Activated CD8-positive, alpha-beta memory T cell treated with anti-CD3 and anti-CD28 coated beads for 48 hours (primary cell): ENCODE measurements around the gene GLRX3.

Source experiments
- DNase-seq, 3 experiments: peaks; one replicate each; pipeline ENCODE4 v3.0.0-alpha.2; 2020; ENCODE audit warnings: low read depth in 2 of 3, low spot score in 2 of 3

Gene GLRX3

DNA sequence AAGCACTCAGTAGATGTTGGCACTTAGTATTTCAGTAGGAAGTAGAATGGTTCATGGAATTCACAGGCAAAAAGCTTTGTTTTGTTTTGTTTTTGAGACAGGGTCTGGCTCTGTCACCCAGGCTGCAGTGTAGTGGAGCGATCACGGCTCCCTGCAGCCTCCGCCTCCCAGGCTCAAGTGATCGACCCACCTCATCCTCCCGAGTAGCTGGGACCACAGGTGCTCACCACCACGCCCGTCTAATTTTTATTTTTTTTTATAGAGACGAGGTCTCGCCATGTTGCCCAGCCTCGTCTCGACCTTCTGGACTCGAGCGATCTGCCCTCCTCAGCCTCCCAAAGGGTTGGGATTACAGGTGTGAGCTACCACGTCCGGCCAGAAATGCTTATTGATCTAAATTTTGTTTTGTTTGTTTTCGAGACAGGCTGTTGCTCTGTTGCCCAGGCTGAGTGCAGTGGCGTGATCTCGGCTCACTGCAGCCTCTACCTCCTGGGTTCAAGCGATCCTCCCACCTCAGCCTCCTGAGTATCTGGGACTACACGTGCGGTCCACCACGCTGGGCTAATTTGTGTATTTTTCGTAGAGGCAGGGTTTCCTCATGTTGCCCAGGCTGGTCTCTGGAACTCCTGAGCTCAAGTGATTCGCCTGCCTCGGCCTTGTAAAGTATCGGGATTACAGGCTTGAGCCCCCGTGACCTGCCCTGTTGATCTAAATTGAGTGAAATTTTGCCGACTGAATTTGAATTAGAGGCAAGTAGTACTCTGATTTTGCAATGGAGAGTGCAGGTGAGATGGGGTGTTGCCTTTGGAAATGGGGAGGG is 1.7 kb downstream of the GLRX3 start:
- DNase-seq = no peak

DNA sequence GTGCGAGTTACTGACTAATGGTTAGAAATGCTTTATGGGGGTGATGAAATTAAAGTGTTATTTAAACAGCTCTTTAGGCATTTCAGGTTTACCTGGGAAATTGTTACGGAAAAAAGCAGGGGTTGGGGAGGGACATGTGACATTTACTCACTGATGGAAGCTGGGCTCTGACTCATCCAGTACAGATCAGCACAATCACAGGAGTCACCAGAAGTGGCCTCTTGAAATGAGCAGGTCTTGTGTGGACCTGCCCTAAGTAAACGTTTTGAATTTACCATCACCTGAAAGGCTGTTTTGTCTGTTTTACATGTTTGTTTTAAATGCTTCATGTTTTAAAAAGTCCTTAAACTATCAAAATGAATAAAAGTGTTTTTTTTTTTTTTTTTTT is 2.3 kb downstream of the GLRX3 start:
- no peak for DNase-seq

DNA sequence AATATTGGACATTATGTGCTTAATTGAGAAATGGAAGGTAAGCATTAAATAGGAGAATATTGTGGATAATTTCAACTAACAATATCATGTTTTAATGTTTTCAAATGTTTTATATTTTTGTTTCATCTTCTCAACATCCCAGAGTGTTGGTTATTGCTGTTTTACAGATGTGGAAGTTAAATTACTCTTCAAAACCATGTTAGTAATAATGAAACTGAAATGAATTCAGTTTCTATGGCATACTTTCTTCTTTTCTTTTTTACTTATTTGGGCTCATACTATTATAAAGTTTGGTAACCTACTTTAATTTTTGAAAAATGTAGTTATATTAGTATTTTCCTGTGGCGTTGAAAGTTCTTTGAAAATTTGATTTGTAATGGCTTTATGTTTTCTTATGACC is 4.2 kb downstream of the GLRX3 start:
- DNase-seq = no peak

DNA sequence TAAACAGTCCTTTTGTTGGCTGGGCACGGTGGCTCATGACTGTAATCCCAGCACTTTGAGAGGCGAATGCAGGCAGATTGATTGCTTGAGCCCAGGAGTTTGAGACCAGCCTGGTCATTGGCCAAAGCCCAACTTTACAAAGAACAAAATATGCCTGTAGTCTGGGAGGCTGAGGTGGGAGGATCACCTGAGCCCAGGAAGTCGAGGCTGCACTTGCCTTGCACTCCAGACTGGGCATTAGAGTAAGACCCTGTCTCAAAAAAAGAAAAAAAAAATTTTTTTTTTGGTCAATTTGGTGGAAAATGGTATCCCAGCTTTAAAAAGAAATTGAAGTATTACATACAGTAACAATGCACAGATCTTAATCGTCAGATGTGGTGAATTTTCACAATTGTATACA is 4.8 kb downstream of the GLRX3 start:
- no peak for DNase-seq

DNA sequence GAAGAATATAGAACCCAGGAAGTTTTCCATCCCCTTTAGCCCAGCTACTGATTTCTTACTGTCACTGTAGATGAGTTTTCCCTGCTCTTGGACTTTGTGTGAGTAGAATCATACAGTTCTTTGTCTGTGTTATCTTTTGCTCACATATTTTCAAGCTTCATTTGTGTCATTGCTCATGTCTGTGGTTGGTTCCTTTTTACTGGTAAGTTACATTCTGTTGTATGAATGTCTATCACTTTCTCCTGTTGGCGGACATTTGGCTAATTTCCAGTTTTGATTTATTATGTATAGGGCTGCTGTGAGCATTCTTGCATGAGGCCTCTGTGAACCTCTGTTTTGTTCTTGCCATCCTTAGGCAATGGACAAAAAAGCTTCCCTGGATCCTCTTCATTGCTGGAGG is 5.3 kb downstream of the GLRX3 start:
- DNase-seq = no peak

- no peak for DNase-seq
These were observed 5.7 kb downstream of the GLRX3 start for GRCh38 chr10:130141878-130142277.

DNA sequence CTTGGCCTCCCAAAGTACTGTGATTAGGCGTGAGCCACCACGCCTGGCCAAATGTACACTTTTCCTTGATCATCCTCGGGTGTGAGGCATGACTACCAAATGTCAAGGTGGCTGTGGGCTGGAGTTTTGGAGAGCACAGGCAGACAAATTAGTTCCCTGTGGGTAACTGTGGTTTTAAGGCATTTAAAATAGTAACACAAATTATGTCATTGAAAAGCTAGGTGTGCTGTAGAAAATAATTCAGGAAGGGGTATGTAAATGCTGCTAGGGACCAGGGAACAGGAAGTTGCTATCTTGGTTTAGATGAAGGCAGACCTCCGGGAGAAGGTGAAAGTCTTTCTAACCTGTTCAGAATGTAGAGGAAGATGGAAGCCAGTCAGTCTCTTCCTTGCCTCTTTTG is 9.9 kb downstream of the GLRX3 start:
- DNase-seq = no peak

DNA sequence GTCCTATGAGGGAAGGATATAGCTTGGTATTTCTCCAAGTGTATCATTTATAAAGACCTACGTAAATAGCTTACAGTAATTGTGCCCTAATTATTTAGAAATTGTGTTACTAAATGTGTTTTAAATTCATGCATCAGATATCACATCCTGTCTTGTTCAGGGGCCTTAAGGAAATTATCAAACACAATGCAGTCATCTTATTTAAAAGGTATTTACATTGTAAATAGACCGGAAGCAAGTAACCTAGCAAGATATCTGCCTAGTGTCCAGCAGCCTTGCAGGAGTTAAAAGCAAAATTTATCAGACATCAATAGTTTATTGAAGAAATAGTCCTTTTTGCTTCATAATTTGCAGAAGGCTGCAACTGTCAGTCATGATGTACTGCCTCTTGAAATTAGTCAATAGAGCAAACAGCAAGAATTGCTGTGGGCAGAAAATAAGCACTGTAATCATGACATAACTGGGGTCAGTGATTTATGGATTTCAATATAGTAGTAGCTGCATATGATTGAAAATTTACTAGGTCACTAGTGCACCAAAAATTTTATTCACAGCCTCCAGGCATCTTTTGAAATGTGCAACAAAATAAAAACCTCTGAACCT is 23.1 kb downstream of the GLRX3 start:
- no peak for DNase-seq

DNA sequence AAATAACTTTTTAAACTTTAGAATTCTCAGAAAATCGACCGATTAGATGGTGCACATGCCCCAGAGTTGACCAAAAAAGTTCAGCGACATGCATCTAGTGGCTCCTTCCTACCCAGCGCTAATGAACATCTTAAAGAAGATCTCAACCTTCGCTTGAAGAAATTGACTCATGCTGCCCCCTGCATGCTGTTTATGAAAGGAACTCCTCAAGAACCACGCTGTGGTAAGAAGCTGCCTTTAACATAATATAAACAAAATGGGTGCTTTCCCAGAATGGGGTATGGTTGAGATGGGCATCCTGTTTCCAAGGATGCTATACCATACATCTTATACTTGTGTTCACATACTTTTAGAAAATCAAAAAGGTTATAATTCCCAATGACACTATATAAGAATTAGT is 24.6 kb downstream of the GLRX3 start:
- no peak for DNase-seq

GRCh38 chr10:130161331-130161730 is 25.1 kb downstream of the GLRX3 start:
- no peak for DNase-seq

DNA sequence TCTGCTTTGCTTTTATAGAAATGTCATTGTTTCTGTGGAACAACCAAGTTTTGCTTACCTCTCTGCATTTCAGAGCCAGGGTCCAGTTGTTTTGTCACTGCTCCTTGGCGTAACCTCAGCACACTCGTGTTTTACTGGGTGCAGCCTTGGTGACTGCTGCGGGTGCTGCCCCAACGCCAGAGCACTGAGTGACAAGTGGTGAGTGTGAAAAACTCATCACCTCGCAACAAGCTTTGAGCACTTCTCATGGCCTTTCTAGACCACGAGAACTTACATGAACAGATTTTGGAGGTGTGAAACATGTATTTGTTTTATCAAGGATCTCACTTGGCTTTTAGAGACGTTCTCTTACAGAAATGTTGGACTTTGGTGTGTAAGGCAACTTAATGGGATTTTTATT is 31.0 kb downstream of the GLRX3 start:
- DNase-seq = no peak

DNA sequence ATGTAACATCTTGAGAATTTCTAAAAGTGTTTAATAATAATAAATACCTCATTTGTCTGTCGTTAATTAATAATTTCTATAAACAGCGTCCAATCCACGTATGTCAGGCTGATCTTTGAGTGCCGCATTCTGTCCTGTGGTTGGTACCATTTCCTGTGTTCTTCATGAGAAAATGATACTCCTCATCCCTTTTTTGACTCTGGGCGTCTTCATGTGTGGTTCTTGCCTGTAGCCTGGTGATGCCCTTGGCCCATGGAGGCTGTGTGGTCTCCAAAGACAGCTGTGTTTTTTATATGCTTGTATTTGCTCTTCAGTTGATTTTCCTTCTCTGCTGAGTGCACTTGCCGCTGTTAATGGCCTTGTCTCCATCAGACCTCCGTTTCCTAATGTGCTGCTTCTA is 31.5 kb downstream of the GLRX3 start:
- DNase-seq = no peak

- no peak for DNase-seq
These were observed 33.1 kb downstream of the GLRX3 start for GRCh38 chr10:130169136-130169859.

DNA sequence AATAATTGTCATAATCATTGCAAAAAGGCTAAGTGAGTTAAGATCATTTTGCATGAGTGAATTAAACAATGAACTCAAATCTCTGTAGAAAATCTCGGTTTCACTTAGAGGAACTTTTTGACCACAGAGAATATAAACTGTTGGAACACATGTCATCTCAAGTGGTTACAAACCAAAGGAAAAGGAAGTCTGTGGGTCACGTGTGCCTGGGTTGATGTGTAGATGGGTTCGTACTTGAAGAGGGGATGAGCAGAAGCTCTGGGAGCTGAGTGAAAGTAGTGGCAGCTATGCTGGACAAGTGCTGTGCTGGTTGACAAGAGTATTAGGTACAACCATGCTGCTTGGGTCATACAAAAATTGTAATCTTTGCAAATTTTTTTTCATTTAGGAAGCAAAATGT is 35.0 kb downstream of the GLRX3 start:
- DNase-seq = no peak

GRCh38 chr10:130174328-130174727 is 38.1 kb downstream of the GLRX3 start:
- DNase-seq = no peak

DNA sequence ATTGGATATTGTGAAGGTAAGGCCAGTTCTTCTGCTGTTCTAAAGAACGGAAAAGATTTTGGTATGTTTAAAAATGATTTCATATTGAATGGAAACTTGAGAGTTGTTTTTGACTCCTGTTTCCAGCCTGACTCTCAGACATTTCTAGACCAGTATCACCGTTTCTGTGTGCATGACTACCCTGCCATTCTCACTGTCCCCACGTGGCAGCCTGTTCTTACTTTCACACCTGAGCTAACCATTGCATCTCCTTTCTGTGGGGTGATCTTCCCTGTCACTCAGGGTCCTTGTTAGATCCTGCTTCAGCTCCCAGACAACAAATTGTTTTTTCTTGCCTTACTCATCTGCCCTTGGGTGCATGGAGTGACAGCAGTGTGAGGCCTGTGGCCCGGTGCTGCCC is 38.9 kb downstream of the GLRX3 start:
- no peak for DNase-seq

GRCh38 chr10:130177250-130177649 is 41.1 kb downstream of the GLRX3 start:
- DNase-seq = no peak

DNA sequence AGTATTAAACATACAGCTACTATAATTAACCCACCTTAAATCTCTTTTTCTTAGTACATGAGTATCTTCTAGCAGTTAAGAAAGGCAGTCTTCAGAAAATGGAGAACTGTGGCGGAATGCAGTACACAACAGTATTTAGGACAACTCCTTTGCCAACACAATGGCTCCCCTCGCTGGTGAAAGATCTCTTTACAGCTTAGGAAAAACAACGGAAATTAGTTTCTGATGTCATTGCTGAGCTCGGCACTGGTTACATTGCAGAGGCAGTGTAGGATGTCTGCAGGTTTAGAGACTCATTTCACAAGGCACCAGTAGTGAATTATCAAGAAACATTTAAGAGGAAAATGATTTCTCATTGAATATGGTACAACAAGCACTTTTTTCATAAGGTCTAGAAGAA is 43.4 kb downstream of the GLRX3 start:
- no peak for DNase-seq

- DNase-seq = no peak
These were observed 44.2 kb downstream of the GLRX3 start for GRCh38 chr10:130180416-130180815.

GRCh38 chr10:130181858-130182257 is 45.7 kb downstream of the GLRX3 start:
- no peak for DNase-seq

DNA sequence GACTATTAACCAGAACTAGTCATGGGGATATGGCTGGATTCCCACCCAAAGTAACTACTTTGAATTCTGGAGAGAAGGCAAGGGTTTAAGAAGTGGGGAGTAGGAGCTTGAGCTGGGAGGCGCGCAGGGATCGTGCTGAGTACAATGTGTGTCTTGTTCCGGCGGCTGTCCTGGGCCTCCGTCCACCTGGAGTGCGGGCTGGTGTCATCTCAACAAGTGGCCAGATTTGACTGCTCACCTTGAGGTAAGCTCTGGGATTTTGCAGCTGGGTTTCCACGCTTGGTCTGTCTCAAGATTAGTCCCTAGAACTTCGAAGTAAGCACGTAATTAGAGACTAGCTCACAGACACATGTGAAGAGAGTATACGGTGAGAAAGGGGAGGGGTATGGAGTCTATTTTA is 49.4 kb downstream of the GLRX3 start:
- no peak for DNase-seq
